ENCODE data around the gene UBAC1.
"Not testable (repeated sequence)": the region's sequence is repeated elsewhere in the genome, so short reads cannot be mapped to it uniquely, and the experiment has no call there.

The UBAC1 gene

DNA sequence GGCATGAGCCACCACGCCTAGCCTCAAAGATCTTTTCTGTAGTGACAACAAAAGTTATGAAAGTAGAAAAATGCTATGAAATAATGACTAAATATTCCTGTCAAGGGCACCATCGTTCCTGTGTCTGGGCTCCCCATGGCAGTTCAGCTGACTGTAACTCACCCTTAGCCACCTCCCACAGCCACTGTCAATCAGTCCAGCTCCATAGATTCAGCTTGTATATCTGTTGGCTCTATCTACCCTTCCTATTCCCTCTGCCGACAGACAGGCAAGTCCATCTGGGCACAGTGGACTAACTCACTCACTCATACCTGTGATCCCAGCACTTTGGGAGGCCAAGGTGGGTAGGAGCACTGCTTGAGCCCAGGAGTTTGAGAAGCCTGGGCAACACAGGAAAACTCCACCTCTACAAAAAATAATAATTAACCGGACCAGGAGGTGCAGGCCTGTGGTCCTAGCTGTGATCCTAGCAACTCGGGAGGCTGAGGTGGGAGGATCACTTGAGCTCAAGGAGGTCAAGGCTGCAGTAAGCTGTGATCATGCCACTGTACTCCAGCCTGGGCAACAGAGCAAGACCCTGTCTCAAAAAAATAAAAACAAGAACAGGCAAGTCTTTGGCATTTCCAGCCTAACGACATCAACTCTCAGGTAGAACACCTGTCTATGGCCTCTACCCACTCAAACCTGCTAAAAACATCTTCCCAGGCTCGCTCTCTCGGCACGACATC lies 60.0 kb downstream of the UBAC1 start:
- peak; percentile 28 for DNase-seq (ENCODE audit: low spot score)

DNA sequence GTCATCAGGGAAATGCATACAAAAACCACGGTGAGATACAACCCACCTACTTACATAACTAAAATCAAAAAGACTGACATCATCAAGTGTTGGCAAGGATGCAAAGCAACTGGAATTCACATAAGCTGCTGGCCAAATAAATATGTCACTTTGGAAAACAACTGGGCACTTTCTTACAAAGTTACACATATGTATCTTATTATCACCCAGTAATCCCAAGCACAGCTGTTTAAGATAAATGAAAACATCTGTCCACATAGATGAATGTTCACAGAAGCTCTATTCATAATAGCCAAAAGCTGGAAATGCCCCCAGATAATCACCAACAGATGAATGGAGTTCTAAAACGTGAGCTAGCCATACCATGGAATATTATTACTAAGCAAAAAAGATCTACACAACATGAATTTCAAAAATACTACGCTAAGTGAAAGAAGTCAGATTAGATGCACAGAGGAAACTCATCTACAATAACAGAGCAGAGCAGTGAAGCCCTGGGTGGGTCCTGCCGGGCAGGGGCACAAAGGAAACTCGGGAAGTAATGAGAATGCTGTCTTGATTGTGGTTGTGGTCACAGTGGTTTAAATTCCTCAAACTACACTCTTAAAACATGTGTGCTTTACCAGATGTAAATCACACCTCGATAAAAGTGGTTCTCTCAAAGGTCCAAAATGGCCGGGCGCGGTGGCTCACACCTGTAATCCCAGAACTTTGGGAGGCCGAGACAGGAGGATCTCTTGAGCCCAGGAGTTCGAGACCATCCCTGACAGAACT lies 62.4 kb downstream of the UBAC1 start:
- peak; percentile 40 for DNase-seq (ENCODE audit: low spot score)

GRCh38 chr9:135896626-135897025 lies 64.5 kb downstream of the UBAC1 start:
- no peak for DNase-seq (ENCODE audit: low spot score)

DNA sequence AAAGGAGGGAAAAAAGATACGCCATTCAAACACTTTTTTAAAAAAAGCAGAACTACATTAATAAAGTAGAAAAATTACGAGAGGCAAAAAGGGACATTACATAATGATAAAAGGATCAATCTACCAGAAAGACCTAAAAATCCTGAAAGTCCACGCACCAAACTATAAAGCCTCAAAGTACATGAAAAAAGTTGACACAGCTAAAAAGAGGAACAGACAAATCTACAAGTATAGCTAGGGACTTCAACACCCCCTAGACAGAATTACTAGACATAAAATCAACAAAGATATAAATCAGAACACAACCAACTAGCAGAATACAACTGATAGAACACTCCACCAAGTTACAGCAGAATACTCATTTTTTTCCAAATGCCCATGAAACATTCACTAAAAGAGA lies 65.0 kb downstream of the UBAC1 start:
- no peak for DNase-seq (ENCODE audit: low spot score)

DNA sequence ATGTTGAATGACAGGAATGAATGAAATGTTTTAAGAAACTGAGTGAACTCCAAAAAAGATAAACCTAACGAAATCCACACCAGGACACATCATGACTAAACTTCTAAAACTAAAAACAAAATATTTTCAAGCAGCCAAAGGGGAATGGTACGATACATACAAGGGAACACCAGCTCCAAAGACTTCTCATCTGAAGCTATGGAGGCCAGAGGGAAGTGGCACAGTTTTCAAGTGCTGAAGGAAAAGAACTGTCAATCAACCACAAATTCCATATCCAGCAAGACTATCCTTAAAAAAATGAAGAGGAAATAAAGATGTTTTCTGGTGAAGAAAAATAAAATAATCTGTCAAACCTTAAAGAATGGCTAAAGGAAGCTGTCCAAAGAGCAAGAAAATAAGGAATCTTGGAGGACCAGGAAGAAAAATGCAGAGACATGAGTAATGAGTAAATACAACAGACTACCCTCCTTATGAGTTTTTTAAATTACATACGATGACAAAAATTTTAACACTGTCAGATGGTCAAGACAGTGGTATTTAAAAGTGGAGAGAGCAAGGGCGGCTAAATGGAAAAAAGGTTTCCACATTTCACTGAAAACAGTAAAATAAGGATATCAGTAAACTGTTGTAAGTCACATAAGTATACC lies 65.8 kb downstream of the UBAC1 start:
- no peak for DNase-seq (ENCODE audit: low spot score)

DNA sequence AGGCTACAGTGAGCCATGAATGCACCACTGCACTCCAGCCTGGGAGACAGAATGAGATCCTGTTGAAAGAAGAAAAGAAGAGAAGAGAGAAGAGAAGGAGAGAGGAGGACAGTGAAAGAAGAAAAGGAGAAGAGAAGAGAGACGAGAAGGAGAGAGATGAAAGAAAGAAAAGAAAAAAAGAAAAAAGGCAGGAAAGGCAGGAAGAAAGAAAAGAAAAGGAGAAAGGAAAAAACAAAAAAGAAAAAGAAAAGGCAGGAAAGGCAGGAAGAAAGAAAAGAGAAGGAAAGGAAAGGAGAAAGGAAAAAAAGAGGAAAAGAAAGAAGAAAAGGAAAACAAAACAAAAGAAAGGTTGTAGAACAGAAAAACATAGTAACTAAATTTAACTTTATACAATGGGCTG lies 68.1 kb downstream of the UBAC1 start:
- no peak for DNase-seq (ENCODE audit: low spot score)

DNA sequence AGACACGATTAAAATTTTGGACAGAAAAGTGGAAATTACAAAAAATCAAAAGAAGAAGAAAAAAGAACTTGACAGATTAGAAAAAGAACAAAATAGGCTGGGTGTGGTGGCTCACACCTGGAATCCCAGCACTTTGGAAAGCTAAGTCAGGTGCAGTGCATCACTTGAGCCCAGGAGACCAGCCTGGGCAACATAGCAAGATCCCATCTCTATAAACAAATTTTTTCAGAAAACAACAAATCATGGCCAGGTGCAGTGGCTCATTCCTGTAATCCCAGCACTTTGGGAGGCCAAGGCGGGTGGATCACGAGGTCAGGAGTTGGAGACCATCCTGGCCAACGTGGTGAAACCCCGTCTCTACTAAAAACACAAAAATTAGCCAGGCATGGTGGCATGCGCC lies 68.8 kb downstream of the UBAC1 start:
- DNase-seq (ENCODE audit: low spot score) = not testable (repeated sequence)

DNA sequence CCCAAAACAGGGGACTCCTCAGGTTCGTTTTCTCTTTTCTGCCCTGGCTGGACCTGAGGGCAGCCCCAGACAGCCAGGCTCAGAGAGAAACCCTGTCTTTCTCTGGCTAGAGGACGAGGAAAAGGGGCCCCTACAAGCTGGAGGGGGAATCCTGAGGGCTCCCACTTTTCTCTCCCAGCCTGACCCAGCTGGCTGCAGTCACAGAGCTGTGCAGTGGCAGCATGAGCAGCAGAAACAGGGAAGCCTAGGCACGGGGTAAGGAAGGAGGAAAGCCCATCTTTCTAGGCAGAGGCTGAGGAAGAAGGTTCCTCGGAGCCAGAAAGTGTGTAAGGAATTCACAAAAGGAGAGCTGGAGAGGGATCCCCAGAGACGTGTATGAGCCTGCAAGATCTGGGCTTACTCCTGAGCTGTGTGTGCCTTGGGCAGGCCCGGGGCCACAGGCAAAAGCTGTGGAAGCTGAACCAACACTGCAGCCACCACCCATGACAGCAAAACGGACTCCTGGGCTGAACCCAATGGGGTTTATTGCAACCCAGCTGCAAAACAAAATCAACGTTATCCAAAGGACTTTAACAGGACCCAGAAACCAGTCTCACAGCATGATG lies 70.0 kb downstream of the UBAC1 start:
- DNase-seq (ENCODE audit: low spot score) = no peak

GRCh38 chr9:135890190-135891026 lies 70.8 kb downstream of the UBAC1 start:
- DNase-seq (ENCODE audit: low spot score) = no peak

DNA sequence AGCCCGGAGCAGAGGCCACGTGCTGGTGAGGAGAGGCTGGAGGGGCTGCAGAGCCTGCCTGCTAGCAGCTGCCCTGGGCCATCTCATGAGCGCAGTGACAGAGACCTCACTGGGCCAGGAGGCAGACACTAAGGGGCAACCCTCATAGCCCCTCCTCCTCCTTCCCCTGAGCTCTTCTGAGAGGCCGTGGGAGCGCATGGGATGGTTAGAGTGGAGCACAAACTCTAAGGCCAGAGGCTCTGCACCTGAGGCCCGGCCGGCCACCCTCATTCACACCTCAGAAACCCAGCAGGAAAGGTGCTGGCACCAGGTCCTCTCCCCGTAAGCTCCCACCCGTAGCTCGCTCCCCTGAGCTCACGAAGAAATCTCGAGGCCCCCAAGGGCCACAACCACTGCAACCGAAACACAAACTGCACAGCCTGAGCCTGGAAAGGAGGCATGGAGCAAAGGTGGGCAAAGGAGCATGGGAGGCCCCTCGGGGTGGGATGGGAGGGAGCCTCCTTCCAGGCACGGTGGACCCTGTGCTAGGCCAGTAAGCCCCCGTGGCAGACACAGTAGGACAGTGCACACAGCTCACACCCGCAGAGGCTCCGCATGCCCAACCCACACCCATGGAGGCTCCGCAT lies 71.5 kb downstream of the UBAC1 start:
- no peak for DNase-seq (ENCODE audit: low spot score)

DNA sequence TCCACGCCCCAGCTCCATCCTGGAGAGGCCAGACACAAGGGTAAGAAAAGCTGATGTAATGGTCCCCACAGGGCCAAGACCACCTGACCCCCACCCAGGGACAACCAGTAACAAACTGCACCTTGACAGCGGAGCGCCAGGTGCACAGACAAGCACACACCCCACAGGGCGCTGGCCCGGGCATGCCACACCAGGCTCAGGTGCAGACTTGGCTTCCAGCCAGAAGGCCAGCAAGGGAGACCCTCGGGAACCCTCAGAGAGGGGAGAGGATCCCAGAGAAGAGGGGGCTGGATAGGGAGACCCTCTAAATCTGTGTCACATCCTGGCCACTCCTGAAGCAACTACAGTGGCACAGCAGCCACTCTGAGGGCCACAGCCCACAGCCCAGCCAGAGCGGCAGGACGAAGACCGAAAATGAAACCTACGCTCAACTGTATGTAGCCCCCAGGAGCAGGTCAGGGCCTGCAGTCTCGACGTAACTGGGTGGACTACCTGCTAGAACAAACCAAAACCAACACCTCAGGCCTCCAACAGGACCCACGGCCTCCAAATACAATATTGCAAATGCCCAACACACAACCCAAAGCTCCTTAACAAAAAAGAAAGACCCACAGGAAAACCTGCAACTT lies 72.3 kb downstream of the UBAC1 start:
- DNase-seq (ENCODE audit: low spot score) = no peak

DNA sequence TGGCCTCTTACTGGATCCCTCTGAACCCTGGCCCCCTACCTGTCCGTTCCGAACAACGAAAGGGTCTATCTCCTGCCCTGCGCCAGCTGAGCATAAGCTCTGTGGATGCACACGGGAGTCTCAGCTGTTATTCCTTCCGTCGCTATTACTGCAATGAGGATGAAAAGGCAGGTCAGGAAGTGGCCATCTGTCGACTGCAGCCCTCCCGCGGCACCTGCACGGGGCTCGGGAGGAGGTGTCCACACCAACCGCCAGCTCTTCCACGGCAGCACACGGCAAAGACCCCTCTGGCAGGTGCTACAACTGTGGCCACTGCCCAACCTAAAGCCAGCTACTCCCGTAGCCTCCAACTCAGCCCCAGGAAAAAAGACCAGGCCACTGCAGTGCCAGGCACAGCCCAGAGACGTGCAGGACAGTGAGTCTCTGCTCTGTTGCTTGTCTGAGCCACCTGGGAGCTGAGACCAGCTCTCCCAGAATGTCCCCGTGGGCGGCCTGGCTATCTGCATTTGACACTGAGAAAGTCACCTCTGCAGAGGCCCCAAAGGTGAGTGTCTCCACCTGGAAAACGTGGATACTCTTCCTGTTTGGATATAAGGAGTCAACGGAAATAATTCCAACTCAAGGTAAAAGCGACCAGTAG lies 72.9 kb downstream of the UBAC1 start:
- DNase-seq (ENCODE audit: low spot score) = no peak

DNA sequence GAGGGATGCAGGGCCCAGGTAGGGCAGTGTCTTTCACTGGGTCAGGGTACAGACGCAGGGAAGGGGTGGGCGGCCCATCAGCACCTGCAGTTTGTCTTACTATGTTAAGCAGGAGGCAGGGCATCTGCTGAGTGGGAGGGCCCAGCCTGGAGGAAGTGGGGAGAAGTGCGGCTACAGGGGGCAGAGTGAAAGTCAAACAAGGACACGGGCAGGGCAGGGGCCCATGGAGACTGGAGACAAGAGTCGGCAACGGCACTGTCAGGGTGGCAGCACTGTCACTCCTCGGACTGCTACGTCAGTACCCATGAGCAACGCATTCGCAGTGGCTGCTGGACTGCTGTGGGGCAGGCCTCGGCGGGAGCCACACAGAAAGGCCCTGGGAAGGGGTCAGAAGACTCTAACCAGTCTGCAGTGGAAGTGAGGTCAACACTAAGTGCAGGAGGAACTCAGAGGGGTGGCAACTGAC lies 73.6 kb downstream of the UBAC1 start:
- no peak for DNase-seq (ENCODE audit: low spot score)

- no peak for DNase-seq (ENCODE audit: low spot score)
Measured at GRCh38 chr9:135887021-135887507, 74.1 kb downstream of the UBAC1 start.

DNA sequence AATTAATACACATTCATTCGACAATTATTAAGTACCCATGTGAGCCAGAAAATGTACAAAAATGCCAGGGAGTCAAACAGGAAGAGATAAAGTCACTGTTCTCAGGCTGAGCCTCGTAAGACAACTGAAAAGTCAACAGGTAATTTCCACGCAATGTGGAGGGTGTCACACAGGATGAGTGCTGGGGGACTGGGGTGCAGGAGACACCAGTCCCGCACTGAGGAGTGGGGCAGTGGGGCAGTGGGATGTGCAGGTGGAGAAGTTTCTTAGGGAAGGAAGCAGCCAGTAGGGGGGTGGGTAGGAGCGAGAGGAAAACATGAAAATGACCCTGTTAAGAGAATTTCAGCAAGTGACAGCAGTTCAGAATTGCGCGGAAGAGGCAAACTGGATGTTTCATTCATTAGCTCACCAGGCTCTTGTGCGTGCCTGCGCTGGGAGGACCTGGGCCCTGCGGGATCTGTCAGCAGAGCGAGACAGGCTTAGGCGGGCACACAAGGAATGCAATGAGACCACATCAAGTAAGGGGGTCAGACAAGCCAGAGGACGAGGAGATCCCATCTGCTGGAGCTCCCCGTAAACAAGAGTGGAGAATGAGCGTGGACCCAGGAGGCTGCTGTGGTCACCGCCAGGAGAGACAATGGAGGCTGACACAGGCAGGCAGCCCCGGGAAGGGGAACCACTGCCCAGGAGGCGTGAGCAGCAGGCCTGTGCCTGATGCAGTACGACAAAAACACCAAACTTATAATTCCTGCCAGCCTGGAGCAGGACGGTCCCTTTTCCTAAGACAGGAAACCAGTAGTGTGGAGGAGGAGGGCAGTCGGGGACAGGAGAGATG lies 74.8 kb downstream of the UBAC1 start:
- no peak for DNase-seq (ENCODE audit: low spot score)

DNA sequence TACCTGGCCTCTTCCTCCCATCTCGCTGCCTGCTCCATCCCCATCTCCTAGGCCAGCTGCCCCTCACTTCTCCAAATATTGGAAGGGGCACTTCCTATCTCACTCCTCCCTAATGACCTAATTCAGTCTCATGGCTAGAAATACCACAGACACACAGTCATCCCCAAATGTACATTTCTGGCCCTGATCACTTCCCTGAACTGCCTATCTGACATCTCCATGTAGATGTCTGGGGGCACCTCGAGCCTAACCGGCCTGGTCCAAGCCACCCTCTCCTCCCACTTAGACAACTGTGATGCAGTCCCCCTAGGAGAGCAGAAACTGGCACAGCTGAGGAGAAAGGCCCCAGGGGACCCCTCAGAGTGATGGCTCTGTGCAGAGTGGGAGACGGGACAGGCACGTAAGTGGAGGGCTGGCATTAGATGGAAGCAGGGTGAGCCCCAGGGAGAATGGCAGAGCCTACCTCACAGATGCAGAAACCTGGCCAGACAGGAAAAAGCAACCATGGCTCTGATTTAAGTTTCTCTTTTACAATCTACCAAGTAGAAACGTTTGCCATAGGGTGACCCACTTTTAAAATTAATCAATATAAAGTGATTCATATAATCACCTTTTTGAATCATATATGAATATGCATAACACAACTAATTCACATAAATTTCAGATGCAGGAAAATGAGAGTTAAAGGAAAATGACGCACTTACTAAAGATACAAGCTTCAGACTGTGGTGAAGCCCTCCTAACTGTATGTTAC lies 75.9 kb downstream of the UBAC1 start:
- no peak for DNase-seq (ENCODE audit: low spot score)

DNA sequence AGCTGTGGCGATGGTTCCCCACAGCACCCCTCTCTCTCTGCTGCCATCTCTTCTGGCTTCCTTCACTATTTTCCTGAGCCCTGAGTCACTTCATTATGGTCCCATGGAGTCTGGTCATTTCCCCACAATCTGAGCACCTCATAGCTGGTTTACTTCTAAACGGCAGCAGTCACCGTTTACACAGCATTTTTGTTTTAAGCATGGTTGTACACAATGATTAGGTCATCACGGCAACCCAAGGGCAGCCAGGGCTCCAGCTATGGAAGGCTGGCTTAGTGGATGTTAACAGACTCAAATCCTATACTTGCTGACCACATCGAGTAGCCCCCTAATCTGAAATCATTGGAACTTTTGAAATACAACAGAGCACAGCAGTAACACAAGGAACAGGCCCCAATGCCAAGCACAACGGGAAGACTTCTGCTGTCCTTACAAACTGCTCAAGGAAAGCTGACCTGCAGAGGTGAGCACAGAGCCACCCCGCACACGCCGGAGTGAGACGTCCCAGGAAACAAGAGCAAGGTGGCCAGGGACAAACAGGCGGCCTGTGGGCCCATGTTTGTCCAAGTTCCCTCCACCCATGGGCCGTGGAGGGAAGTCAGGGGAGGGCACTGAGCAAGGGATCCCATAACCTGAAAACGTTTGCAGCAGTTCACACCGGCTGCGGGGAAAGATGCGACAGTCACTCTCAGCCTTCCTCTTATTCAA lies 76.7 kb downstream of the UBAC1 start:
- DNase-seq (ENCODE audit: low spot score) = no peak

All from left forelimb (tissue), 1 donor.